NCI-H2029 (cell line): ENCODE data around the gene ZDHHC17.

Experiments
- DNase-seq: peaks from one replicate; lab custom pipeline; 2025; lab: John Stamatoyannopoulos, UW

The ZDHHC17 gene

DNA sequence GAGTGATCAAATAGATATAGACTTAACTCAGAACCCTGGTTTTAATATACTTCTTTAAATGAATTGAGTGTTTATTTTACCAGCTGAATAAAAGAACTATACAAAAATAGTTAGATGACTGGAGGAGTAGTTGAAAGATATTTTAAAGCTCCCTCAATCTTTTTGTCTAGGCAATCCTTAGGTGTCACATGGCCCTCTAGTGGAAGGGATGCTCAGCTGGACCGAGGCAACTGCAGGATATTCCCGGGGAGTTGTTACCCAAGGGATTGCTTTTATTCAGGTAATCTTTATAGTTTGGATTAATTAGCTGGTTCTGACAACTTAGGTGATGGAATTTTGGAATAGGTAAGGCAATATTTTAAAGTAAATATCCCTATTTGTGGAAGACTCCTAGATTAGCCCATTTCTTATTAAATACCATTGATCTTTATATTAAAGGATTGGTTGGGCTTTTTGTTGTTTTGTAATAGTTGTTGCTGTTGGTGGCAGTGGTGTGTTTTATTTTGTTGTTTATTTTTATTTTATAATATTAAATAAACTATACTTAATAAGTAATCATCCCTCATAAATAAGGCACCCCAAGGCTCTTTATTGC, 57.1 kb downstream of the ZDHHC17 start:
- DNase-seq: no peak

DNA sequence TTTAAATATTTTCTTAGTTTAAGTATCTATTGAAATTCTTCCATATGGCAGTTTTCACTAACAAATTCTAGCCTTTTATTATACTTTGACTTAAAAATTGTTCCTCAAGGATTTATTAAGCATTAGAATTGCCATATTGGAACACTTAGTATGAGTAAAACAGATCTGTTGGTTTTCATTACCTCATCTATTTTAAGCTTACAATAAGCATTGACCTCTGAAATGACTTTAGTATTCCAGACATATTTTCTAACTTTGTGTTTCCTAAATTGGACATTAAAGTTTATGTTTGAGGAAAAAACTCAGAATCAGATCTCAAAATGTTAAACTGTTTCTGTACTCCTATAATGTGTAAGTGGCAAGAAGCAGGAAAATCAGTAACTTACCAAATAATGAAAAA, 66.5 kb downstream of the ZDHHC17 start:
- no peak for DNase-seq

DNA sequence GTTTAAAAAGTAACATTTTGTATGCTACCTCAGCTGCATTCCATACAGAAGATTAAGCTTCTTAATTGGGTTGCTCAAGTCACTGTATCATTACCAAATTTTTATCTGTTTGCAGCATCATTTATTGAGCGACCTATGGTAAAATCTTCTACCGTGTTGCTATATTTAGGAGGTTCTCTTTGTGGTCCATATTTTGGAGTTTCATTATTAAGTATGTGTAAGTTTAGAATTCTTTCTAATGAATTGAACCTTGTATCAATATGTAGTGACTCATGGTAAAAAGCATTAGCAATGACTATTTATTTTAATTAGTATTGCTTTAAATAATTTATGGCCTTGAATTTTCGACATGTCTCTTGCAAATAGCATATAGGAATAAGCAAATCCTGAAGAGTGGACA, 72.7 kb downstream of the ZDHHC17 start:
- DNase-seq: no peak

DNA sequence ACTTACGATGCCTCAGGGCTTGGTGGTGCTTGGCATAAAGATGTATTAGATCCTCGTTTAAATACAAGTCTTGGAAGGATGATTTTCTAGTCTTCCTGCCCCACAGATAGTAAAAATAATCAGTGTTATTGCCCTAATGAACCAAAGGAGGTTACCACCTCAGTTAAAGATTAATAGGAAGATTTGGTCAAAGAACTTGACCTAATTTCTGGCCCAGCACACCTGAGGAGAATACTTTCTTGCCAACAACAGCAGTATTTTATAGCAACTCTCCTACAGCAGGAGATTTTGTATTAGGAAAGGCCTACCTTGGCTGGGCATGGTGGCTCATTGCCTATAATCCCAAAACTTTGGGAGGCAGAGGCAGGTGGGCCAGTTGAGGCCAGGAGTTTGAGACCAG, 83.3 kb downstream of the ZDHHC17 start:
- DNase-seq: no peak

DNA sequence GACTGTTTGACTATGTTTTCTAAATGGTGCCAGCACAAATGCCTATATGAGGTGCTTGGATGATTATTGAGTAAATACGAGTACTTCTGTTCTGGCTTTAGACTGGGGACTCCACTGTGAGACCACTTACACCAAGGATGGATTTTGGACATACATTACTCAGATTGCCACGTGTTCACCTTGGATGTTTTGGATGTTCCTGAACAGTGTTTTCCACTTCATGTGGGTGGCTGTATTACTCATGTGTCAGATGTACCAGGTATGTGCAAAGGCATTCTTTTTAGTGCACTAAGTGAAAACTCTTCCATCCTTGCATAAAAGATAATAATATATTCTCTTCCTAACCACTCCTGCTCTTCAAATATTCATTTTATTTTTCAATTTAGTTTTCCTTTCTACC, 84.2 kb downstream of the ZDHHC17 start:
- no peak for DNase-seq

DNA sequence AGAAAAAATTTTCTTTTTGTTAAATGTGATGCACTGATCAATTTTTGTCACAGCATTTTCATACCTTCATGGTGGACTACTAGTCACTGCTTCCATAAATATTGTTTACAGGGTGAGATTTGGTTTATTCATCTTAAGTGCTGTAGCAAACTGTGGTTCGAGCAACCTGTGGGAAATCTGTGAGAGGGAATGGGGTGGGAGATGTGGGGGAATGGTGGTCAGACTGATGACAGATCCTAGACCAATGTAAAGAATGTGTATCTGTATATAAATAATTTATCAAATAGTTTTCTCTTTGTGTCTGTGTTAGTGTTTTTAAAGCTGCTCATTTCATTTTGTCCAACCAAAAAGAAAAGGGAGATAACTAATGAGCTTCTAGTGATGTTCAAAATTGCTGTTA, 88.2 kb downstream of the ZDHHC17 start:
- DNase-seq: no peak

DNA sequence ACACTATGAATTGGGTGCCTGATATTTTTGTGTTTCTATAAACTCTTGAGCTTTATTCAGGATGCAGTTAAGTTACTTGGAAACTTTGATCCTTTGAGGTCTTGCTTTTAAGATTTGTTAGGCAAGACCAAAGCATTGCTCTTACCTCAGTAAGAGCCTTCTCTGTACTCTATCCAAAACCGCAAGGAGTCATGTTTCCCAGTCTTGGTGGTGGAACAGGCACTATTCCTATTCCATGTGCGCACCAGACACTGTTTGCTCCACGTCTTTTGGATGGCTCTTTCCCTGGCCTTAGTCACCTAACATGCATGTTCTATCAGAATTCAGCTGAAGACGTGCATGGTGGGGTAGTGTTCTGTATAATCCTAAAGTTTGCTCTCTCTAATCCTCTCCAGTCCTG, 91.4 kb downstream of the ZDHHC17 start:
- no peak for DNase-seq

DNA sequence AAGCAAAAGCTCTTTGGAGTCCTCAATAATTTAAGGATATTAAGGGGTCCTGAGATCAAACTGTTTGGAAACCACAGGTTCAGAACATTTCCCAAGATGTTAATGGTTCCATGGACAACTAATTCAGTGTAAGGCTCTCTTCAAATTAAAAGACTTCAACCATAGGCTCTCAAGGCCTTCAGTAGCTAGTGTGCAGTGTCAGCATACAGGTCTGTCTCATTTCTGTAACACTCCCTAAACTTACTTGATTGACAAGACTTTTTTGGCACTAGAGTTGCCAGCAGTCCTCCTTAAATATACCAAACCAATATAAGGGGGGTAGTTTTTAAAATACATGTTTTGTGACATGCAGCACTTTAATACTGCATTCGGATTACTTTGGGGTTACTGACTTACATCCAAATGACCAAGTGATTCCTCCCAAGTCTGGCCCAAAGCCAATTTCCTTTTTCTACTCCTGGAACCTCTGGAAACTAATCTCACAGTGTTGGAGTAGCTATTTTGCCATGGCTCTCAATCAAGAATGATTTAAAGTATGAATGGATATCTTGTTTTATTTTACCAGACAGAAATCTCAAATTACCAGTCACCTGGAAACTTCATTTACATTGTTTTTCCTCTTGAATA, 92.2 kb downstream of the ZDHHC17 start:
- no peak for DNase-seq

DNA sequence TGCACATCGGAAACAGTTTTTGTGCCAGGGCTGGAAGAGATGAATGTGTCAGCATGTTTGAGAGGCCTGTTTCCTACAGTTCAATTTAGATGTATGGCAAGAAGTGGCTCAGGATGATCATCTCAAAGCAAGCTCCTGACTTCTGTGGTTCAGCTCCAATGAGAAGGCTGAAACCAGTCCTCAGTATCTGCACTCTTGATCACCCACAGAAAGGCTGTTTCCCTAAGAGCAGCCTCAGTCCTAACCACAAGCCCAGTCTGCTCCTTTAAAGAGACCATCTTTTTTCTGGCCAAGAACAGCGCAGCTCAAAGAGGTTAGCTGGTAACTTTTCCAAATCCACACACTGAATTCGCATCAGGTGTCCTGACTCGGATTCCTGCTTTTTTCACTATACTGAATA, 95.7 kb downstream of the ZDHHC17 start:
- DNase-seq: no peak

DNA sequence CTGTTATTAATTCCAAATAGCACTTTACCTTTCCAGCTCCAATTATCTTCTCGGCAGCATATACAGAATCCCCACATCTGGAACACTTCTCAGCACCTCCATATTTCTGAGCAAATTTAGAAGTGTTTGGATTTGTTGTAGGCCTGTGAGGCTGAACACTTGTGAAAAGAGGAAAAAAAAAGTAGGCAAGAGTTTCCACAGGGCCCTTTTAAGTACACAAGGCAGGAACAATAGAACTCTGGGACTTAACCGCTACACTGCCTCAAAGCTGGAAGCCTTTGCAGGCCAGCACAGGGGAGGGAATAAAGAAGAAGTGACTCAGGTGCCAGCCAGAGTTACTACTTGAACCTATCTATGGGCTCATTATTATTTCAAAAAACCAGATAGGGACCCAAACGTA, 96.3 kb downstream of the ZDHHC17 start:
- DNase-seq: no peak

DNA sequence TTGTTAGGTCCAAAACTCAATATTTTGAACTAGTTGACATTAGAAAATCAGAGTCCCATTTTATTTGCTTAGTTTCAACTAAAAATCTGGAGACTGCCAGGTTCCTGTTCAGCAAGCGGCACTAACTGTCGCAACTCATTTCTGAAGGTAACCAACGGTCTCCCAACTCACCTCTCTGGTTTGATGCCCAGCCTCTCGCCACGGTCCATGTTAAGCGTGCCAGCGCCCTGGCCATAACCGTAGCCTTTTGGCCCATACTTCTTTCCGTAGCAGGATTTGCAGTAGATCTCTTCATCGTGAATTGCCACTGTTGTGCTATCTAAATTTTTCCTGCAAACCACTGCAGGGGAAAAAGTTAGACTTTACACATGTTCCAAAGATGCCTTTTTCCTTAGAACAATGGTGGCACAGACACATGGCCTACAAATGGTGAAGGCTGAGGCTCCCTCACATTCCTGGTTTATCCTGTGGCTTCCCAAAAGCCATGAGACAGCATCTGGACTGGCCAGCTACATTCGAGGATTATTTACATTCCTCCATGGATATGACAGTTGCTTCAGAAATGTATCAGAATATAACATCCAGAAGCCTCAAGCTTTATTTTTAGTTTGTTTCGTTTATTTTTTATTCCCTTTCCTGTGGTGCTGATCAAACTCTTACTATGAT, 99.2 kb downstream of the ZDHHC17 start:
- DNase-seq: no peak

DNA sequence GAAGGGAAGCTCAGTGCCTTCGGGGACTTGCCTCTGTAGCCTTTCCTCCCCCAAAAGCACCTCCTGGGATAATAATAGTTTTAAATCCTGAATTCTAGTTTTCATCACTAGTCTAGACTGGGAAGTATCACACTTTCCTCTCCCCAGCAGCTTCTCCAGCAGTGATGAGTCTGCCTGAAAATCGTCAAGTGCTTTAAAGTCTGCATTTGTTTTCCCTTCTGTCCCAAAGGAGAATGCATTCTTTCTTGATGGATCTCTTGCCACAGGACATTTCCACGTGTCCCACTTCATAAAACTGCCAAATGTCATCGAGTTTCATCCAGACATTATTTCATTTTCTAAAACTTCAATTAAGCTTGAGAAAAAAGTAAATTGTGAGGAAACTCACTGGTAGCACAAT, 99.9 kb downstream of the ZDHHC17 start:
- no peak for DNase-seq

DNA sequence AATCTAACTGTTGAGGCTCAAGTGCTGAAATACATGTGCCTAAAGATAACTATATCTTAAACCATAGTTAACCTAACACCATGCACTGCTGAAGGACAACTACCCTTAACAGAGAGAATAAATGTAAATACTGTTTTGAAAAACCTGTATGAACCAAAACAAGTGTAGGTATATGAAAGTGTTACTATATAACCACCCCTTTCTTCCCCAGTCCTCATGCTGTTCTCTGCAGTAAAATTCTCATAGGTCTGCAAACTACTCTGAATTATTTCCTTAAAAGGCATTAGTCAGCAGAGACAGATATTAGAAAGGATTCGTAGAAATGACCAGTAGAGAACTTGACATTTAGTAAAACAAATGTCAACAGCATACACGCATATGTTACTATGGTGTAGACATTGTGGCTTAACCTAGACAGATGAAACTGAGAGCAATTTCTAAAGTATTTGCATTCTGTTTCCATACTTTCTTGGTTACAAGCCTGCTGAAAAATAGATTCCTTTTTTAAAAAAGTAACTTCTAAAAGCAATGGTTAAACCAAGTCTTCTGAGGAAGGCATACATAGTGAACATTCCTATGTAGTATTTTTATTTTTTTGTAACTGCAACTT, 101.0 kb downstream of the ZDHHC17 start:
- no peak for DNase-seq

DNA sequence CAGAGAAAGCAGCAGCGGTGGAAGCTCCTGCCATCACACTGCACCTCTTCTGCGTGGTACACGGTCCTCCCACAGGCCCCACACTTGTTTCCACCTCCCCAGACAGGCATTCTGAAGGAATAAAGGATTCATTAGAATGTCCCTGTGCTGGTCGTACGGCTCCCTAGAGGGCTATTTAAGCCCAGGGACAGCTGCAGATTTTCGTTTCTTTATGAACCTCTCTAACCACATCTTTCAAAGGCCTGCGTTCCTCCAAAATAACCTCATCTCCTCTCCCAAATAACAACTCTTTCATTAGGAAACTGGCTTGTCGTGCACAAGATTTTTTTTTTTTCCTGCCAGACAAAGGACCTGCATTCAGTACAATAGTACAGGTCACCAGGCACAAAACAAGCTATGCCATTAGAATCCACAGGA, 102.2 kb downstream of the ZDHHC17 start:
- no peak for DNase-seq

DNA sequence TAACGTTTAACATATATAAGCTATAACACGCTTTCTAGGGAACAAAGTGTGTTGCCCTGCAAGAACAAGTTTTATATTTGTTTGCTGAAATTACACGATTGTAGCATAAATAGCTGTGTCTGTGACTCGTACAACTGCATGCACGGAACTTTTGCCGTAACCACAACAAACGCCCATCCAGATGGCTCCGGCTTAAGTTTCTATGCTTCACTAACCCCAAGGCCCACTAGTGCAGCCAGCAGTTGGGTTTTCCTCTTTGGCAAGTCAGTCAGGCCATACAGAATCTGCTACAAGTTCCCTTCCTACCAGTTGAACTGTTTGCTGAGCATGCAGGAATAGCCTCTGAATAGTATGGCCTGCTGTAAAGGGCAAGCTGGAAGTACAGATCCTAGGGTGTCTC, 102.8 kb downstream of the ZDHHC17 start:
- DNase-seq: no peak

DNA sequence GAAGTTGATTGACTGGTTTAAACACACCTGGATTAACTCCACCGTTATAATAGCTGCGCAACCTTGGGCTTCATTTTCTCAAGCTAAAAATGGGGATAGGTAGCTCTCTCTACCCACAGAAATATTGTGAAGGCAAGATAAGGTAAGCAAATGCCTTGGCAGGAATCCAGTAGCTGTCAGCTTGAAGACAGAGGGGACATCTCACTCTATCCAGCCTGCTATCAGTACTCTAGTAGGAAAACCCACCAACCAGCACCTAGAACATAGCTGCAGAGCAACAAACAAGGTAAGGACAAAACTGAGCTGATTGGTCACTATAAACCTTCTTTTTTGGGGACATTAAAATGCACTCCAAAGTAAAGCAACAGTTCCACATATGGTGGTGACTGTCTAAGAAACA, 107.2 kb downstream of the ZDHHC17 start:
- no peak for DNase-seq

DNA sequence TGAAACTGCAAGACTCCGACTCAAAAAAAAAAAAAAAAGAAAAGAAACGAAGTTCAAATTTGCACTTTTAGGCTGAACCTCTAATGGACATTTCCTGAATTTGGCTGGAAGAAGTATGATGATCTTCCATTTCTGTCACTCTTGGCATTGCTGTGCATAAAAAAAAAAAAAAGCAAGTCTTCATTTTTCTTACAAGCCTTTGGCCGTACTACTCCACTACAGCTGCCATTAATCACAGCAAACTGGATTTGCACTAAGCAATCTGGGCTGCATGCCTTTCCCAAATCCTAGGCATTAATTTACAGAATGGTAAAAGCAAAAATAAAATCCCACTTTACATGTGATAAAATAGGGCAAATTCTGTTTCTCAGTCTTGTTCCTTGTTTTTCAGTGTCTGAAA, 107.8 kb downstream of the ZDHHC17 start:
- no peak for DNase-seq

DNA sequence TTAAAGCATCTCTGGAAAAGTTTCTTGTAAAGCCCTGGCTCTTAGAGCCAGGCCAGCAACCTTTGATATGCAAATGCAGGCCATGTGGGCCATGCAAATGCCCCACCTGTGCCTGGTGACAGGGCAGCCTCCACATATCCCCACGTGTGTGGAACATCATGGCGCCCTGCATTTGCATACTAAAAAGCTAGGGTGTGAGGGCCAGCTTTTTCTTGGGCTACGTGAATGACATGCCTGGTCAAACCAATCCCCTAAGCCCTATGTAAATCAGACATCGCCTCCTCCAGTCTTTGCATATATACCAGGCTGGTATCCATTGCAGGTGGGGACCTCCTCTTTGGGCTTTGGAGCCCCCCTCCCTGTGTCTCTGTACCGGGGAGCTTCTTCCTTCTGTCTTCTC, 108.5 kb downstream of the ZDHHC17 start:
- no peak for DNase-seq

DNA sequence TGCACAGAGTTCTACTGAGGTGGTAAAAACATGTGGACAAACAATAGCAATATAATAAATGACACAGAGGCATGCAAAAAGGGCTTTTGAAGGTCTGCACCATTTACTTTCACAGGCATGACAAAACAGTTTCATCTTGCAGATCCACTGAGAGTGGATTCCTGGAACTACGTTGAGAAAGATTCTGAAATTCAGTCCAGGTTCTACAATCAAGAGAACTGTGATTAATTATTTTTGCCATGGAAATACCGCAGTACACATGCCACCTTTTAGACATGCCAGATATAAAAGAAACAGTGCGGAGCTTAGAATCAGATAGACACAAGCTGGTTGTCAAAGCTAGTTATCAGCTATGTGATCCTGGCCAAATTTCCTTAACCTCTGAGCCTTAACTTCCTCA, 110.1 kb downstream of the ZDHHC17 start:
- no peak for DNase-seq

DNA sequence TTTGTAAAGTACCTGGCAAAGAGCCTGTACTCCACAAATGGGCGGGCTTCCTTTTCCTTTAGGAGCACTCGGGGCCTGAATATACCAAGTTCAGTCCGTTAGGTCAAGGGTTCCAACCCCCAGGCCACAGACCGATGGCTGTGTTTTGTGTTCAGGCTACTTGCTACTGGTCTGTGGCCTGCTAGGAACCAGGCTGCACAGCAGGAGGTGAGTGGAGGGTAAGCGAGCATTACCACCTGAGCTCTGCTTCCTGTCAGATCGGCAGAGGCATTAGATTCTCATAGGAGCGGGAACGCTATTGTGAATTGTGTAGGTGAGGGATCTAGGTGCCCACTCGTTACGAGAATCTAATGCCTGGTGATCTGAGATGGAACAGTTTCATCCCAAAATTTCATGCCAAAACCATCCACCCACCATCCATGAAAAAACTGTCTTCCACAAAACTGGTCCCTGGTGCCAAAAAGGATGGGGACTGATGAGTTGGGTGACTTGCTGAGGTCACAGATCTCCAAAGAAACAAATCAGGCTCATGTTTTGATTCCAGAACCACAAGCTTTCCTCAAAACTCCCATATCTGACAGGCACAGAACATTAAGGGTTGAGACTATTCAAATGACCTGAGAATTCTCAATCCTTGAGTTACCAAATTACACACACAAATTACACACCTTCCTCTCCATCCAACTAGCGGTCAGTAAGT, 110.7 kb downstream of the ZDHHC17 start:
- DNase-seq: no peak

DNA sequence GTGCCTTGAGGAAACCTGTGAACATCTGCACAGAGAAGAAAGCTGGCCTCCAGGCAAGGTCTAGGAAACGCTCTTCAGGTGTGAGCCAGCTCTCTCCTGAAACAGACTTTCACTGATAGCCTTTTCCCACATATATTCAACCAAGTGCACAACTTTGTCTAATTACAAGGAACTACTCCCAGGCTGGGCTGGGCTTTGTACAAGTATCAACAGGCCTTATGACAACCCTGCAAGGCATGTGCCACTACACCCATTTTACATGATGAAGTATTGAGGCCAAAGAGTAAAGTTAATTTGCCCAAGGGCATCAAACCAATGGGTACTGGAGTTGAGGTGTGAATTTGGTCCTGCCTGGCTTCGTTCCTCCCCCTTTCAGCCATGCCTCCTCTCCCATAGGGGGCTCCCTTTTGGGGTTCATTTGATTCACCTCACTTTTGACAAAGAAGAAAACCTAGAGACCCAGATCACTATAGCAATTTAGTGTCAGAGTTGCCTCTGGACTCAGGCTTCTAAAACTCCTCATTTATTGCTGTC, 112.8 kb downstream of the ZDHHC17 start:
- no peak for DNase-seq

DNA sequence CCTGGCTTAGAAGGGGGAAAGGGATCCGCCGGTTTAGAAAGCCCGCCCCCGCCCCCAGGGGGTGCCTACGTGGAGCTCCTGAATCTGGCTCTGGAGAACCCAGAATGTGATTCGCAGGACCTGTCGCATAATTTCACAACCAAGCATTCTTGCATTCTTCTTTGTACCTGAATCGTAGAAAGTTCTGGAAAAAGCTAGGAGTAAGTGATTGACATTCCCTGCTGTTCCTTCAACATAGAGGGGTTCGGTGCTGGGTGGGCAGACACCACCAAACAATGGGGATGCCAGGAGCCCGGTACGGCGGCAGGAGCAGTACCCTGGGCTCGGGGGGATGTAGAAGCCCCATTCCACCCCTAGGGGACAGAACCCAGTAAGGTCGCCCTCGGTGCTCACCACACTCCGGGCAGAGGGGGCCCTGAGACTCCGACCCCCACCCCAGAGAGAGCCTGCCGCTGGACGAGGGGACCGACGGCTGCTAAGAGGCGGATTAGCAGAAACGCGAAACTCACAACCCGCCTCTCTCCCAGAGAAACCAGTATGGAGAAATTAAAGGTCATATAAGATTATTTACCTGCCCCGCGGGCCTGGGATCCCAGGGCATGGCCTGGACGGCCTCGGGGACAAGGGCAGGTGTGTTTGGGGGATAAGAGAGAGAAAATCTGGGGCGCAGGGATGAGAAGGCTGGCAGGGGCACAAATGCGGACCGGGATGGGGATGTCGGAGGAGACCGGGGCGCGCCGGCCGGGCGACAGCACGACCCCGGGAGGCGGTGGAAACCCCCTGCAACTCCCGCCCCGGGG, 114.4 kb downstream of the ZDHHC17 start:
- no peak for DNase-seq
